HG03097 (cell line): Measurements from ENCODE around the gene ZNF419.
A peak's percentile ranks its signal among the peaks of the same experiment; 100 is the strongest.
"Not testable (repeated sequence)": the region's sequence is repeated elsewhere in the genome, so short reads cannot be mapped to it uniquely, and the experiment has no call there.

ENCODE experiments used
- ATAC-seq: cut with Tn5 transposase; IDR thresholded peaks from one replicate; pipeline ENCODE4 v1.9.1; 2021; ENCODE audit not compliant: unreplicated experiment, low FRiP score

ZNF419 gene

DNA sequence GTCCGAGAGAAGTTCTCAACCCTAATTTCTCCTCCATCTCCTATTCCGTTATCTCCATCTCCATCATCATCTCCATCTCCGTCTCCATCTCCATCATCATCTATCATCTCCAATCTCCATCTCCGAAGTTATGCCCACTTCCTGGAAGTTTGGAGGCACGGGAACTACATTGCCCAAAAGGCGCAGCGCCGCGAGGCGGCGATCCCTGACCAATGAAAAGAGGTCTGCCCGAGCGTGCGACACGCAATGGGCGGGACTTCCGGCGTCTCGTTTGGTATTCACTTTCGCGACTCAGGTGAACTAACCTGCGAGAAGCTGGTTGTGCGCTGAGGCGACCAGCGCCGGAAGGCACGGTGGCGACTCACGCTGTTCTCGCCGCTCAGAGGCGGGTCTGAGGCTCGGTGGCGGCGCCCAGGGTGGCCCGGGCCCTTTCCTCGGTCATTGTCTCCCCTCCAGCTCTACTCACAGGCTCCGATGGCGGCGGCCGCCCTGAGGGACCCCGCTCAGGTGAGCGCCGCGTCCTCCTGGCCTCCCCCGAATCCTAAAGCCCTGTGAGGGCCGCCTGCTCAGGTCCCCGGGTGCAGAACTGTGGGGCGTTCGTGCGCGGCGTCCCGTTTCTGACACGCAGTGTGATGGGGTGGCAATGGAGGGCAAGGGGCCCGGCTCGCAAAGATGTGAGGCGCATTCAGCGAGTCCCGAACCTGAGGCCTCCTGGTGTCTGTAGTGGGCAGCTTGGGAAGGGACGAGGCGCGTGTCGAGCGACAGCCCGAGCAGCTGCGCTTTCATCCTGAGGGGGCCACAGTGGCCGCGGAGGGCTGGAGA, at the start of gene ZNF419:
ZNF419 (plus strand) TSS at position 274 of the 822 bp plus-strand sequence; CDS start at position 475, 201 bp downstream.
- ATAC-seq, result peak; percentile 87

DNA sequence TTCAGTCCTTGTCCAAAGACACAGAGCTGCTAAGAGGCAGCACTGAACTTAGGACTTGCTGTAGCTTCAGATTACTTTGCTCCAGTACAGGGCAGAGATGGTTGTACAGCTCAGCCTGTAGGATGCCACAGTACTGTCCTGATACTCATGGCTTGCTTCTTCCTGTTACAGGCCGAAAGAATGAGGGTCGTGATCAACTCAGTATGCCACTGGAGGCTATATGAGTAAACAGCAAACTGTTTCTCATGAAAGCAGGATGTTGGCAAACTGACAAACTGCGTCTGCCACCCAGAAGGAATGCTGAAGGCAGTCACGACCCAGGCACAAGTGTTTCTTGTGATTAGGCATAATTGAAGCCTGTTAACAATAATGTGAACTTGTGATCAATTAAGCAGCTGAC, 49.6 kb upstream of the ZNF419 start:
- ATAC-seq, result no peak

GRCh38 chr19:57438925-57439324, 48.6 kb upstream of the ZNF419 start:
- ATAC-seq, result no peak

GRCh38 chr19:57441979-57442752, 45.4 kb upstream of the ZNF419 start:
- ATAC-seq, result no peak

DNA sequence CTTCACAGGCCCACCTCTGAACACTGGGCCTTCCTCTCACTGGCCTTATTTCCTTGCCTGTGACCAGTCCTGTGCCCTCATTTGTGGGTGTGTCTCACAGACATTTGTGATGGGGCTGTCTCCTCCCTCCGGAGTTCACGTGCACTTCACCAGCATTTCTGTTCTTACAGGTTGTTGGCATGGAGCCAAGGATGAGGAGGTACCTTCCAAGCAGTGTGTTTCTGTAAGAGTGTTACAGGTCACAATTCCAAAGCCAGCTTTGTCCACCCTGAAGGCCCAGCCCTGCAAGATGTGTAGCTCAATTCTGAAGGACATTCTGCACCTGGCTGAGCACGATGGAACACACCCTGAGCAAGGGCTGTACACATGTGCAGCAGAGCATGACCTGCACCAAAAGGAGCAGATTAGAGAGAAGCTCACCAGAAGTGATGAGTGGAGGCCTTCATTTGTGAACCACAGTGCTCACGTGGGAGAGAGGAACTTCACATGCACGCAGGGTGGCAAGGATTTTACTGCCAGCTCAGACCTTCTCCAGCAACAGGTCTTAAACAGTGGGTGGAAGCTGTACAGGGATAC, 44.3 kb upstream of the ZNF419 start:
- no peak for ATAC-seq

GRCh38 chr19:57452307-57452706, 35.2 kb upstream of the ZNF419 start:
- no peak for ATAC-seq

- no peak for ATAC-seq
Observed at GRCh38 chr19:57465680-57466381, 21.7 kb upstream of the ZNF419 start.

DNA sequence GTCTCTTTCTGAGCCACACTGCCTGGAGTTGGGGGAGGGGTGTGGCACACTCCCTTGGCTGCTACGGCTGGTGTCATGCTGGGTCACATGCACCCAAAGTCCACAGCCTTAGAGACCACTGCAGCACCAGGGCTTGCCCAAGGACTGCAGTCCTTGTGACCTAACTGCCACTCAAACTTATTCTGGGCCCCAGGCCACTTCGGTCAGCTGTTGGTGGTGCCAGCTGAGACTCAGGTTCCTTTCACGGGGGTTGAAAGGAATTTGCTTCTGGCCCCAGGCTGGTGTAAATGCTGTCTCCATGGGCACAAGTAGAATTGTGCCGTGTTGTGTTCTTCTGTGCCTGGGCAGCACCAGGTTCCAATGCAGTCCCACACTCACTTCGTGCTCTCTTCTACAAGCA, 21.1 kb upstream of the ZNF419 start:
- no peak for ATAC-seq

DNA sequence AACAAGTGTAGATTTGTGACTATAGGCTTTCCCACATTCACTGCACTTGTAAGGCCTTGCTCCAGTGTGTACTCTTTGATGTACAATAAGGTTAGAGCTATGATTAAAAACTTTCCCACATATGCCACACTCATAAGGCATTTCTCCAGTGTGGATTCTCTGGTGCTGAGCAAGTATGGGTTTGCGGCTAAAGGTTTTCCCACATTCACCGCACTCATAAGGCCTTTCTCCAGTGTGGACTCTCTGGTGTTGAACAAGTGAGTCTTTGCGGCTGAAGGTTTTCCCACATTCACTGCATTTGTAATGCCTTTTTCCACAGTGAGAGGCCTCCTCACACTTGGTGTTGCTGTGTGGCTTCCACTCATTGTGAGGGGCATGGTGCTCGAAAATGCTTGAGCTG, 13.9 kb upstream of the ZNF419 start:
- no peak for ATAC-seq

GRCh38 chr19:57477191-57478008, 10.2 kb upstream of the ZNF419 start, which contains the start of gene ZNF772:
TSS of gene ZNF772 (minus strand) at chr19:57477566. CDS start at chr19:57477309, 257 bp downstream.
- peak; percentile 94 for ATAC-seq

DNA sequence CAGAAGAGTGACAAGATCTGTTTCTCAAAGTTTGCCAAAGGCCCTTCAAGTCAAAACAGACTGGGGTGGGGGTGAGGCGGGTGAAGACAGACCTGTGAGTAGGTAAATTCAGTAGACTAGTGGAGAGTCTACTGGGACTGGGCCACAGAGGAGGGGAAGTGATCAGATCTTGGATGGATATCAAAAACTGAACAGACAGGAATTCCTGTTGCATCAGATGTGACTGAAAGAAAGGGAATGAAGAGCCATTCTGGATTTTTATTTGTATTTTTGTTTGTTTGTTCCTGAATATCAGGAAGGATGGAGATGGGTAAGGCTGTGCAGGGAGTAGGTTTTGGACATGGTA, 722 bp downstream of the ZNF419 start:
- ATAC-seq, result not testable (repeated sequence)

GRCh38 chr19:57499332-57499679, 11.8 kb downstream of the ZNF419 start:
- not testable (repeated sequence) for ATAC-seq

DNA sequence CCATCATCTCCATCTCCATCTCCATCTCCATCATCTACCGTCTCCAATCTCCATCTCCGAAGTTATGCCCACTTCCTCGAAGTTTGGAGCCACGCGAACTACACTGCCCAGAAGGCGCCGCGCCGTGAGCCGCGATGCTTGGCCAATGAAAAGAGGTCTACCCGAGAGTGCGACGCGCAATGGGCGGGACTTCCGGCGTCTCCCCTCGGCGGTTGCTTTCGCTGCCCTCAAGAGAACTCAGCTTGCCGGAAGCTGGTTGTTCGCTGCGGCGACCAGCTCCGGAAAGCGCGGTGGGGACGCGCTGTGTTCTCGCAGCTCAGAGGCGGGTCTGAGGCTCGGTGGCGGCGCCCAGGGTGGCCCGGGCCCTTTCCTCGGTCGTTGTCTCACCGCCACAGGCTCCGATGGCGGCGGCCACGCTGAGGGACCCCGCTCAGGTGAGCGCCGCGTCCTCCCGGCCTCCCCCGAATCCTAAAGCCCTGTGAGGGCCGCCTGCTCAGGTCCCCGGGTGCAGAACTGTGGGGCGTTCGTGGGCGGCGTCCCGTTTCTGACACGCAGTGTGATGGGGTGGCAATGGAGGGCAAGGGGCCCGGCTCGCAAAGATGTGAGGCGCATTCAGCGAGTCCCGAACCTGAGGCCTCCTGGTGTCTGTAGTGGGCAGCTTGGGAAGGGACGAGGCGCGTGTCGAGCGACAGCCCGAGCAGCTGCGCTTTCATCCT, 12.3 kb downstream of the ZNF419 start, which contains the start of gene ZNF773:
ZNF773 (plus strand) TSS at position 259 of the 716 bp plus-strand sequence; CDS start at position 402, 143 bp downstream.
- ATAC-seq, result peak; percentile 99

GRCh38 chr19:57500400-57500799, 12.8 kb downstream of the ZNF419 start:
- ATAC-seq, result not testable (repeated sequence)

- no peak for ATAC-seq
Observed at GRCh38 chr19:57506163-57506562, 18.6 kb downstream of the ZNF419 start.

GRCh38 chr19:57511484-57511883, 23.9 kb downstream of the ZNF419 start:
- no peak for ATAC-seq

GRCh38 chr19:57512845-57513244, 25.3 kb downstream of the ZNF419 start:
- ATAC-seq, result no peak

GRCh38 chr19:57515255-57515654, 27.7 kb downstream of the ZNF419 start:
- ATAC-seq, result no peak

DNA sequence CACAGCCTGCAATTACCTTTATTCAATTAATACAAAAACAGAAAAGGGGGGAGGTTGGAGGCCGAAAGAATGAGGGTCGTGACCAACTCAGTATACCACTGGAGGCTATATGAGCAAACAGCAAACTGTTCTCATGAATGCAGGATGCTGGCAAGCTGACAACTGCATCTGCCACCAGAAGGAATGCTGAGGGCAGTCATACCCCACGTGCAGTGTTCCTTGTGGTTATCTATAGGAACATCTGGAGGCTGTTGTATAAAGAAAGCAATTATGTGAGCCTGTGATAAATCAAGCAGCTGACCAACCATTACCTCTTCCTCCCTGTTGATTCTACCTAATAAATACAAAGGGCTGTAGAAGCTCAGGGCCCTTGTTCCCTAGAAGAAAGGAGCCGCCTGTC, 30.5 kb downstream of the ZNF419 start:
- not testable (repeated sequence) for ATAC-seq
